A172 (cell line): ENCODE data around the gene TUBA3D. TPM values are rescaled to one million over a fixed set of nuclear protein-coding genes. Genes with fewer than 3 reads are reported as not detected.
A peak's percentile ranks its signal among the peaks of the same experiment; 100 is the strongest.
"Not testable (repeated sequence)": the region's sequence is repeated elsewhere in the genome, so short reads cannot be mapped to it uniquely, and the experiment has no call there.

Experiments
- DNase-seq: peaks from one replicate; pipeline ENCODE4 v3.0.0-alpha.2; 2015; ENCODE audit warnings: low spot score
- total RNA-seq: library from RNA; depleted of rRNA; stranded (reverse); fragments of >200 nt; shearing (Covaris generic); gene quantifications from 2 replicates; pipeline ENCODE4 v1.2.3, GENCODE V29; 2014

Gene TUBA3D
- total RNA-seq, 1 experiment from 2014 or later = not detected

GRCh38 chr2:131483981-131484820 is 8.3 kb downstream of the TUBA3D start:
- DNase-seq = not testable (repeated sequence)

- not testable (repeated sequence) for DNase-seq
These were observed 9.1 kb downstream of the TUBA3D start for GRCh38 chr2:131484906-131485460.

GRCh38 chr2:131486201-131486902 is 10.4 kb downstream of the TUBA3D start:
- not testable (repeated sequence) for DNase-seq

- DNase-seq = no peak
These were observed 12.6 kb downstream of the TUBA3D start for GRCh38 chr2:131488306-131489205.

GRCh38 chr2:131490616-131491468 is 14.9 kb downstream of the TUBA3D start:
- DNase-seq = not testable (repeated sequence)

- not testable (repeated sequence) for DNase-seq
These were observed 15.5 kb downstream of the TUBA3D start for GRCh38 chr2:131491469-131491836.

GRCh38 chr2:131492015-131492417 is 16.1 kb downstream of the TUBA3D start, which contains the start of gene MZT2A:
TSS of gene MZT2A (minus strand) at chr2:131492397. CDS start at chr2:131492376, 21 bp downstream.
- DNase-seq = not testable (repeated sequence)

GRCh38 chr2:131492418-131493198 is 16.7 kb downstream of the TUBA3D start:
- peak; percentile 98 for DNase-seq

GRCh38 chr2:131493199-131493968 is 17.5 kb downstream of the TUBA3D start:
- no peak for DNase-seq

GRCh38 chr2:131495506-131495905 is 19.6 kb downstream of the TUBA3D start:
- not testable (repeated sequence) for DNase-seq

GRCh38 chr2:131498321-131498973 is 22.5 kb downstream of the TUBA3D start:
- DNase-seq = not testable (repeated sequence)

- DNase-seq = not testable (repeated sequence)
These were observed 27.7 kb downstream of the TUBA3D start for GRCh38 chr2:131503587-131503986.

GRCh38 chr2:131504082-131504750 is 28.3 kb downstream of the TUBA3D start:
- DNase-seq = not testable (repeated sequence)

GRCh38 chr2:131509615-131510014 is 33.7 kb downstream of the TUBA3D start:
- no peak for DNase-seq

GRCh38 chr2:131511291-131511968 is 35.5 kb downstream of the TUBA3D start:
- not testable (repeated sequence) for DNase-seq

GRCh38 chr2:131511969-131512870 is 36.3 kb downstream of the TUBA3D start:
- DNase-seq = not testable (repeated sequence)
